ENCODE results near the gene CPVL.
A peak's percentile ranks its signal among the peaks of the same experiment; 100 is the strongest.
"Not testable (repeated sequence)": the region's sequence is repeated elsewhere in the genome, so short reads cannot be mapped to it uniquely, and the experiment has no call there.

The CPVL gene

GRCh38 chr7:29116361-29117200 lies 29.8 kb downstream of the CPVL start:
- no peak for DNase-seq

GRCh38 chr7:29115753-29116152 lies 30.6 kb downstream of the CPVL start:
- no peak for DNase-seq

- DNase-seq, result no peak
These were observed 31.1 kb downstream of the CPVL start for GRCh38 chr7:29115130-29115687.

- not testable (repeated sequence) for DNase-seq
These were observed 32.1 kb downstream of the CPVL start for GRCh38 chr7:29114266-29114665.

GRCh38 chr7:29113384-29114102 lies 32.8 kb downstream of the CPVL start:
- peak; percentile 45 for DNase-seq

- DNase-seq, result no peak
These were observed 33.6 kb downstream of the CPVL start for GRCh38 chr7:29112721-29113120.

- DNase-seq, result no peak
These were observed 36.4 kb downstream of the CPVL start for GRCh38 chr7:29109899-29110298.

- no peak for DNase-seq
These were observed 37.0 kb downstream of the CPVL start for GRCh38 chr7:29109358-29109757.

- no peak for DNase-seq
These were observed 39.3 kb downstream of the CPVL start for GRCh38 chr7:29107056-29107455.

GRCh38 chr7:29106669-29106988 lies 39.7 kb downstream of the CPVL start:
- DNase-seq, result no peak

GRCh38 chr7:29105752-29106668 lies 40.3 kb downstream of the CPVL start:
- DNase-seq, result peak; percentile 66

GRCh38 chr7:29105191-29105590 lies 41.1 kb downstream of the CPVL start:
- DNase-seq, result no peak

GRCh38 chr7:29102558-29103151 lies 43.7 kb downstream of the CPVL start:
- peak; percentile 50 for DNase-seq

- DNase-seq, result no peak
These were observed 45.4 kb downstream of the CPVL start for GRCh38 chr7:29100924-29101323.

GRCh38 chr7:29099896-29100847 lies 46.2 kb downstream of the CPVL start:
- no peak for DNase-seq

GRCh38 chr7:29096446-29096730 lies 49.9 kb downstream of the CPVL start:
- DNase-seq, result no peak

- DNase-seq, result no peak
These were observed 50.5 kb downstream of the CPVL start for GRCh38 chr7:29095631-29096445.

- DNase-seq, result not testable (repeated sequence)
These were observed 53.2 kb downstream of the CPVL start for GRCh38 chr7:29093091-29093490.

GRCh38 chr7:29091715-29092114 lies 54.6 kb downstream of the CPVL start:
- DNase-seq, result peak; percentile 63

- DNase-seq, result no peak
These were observed 55.3 kb downstream of the CPVL start for GRCh38 chr7:29090836-29091601.
